SK-N-MC (cell line): Measurements from ENCODE around the gene C1orf122.

Experiments
- DNase-seq: peaks from one replicate; pipeline ENCODE4 v3.0.0-alpha.2; 2011; ENCODE audit warnings: low read depth, low spot score
- H3K27ac ChIP-seq: fragments of 200-600 bp; sonication (generic); 2 replicates; pipeline ENCODE4 v1.5.1; 2016; ENCODE audit warnings: mixed run types
- H3K36me3 ChIP-seq: fragments of 200-600 bp; sonication (generic); 2 replicates; pipeline ENCODE4 v1.6.1; 2017; ENCODE audit warnings: antibody characterized with exemption, low read length, mixed read lengths; ENCODE audit not compliant: insufficient read depth
- H3K4me3 ChIP-seq: fragments of 200-600 bp; sonication (generic); 2 replicates; pipeline ENCODE4 v1.5.1; 2016
- H3K9ac ChIP-seq: fragments of 200-600 bp; sonication (generic); 2 replicates; pipeline ENCODE4 v1.8.0; 2017; ENCODE audit warnings: mixed run types, mixed read lengths; ENCODE audit not compliant: insufficient read length
- H3K9me3 ChIP-seq: fragments of 200-600 bp; sonication (generic); 2 replicates; pipeline ENCODE4 v1.6.1; 2017; ENCODE audit warnings: low read depth, mild to moderate bottlenecking, antibody characterized with exemption, low read length, moderate library complexity, mixed read lengths
- EZH2 ChIP-seq: fragments of 200-600 bp; sonication (generic); IDR thresholded peaks from one replicate; pipeline ENCODE4 v1.6.1; 2017; ENCODE audit warnings: antibody characterized with exemption
- FOXP2 ChIP-seq: optimal IDR thresholded peaks from 2 replicates; pipeline ENCODE3; 2011; ENCODE audit warnings: mild to moderate bottlenecking, moderate library complexity; ENCODE audit not compliant: insufficient read depth; ENCODE audit errors: extremely low read length, control extremely low read depth
- POLR2AphosphoS5 ChIP-seq: IDR thresholded peaks from 2 replicates; pipeline ENCODE4 v1.6.1; 2012; ENCODE audit warnings: mild to moderate bottlenecking, low read depth, low read length, borderline replicate concordance

The C1orf122 gene

DNA sequence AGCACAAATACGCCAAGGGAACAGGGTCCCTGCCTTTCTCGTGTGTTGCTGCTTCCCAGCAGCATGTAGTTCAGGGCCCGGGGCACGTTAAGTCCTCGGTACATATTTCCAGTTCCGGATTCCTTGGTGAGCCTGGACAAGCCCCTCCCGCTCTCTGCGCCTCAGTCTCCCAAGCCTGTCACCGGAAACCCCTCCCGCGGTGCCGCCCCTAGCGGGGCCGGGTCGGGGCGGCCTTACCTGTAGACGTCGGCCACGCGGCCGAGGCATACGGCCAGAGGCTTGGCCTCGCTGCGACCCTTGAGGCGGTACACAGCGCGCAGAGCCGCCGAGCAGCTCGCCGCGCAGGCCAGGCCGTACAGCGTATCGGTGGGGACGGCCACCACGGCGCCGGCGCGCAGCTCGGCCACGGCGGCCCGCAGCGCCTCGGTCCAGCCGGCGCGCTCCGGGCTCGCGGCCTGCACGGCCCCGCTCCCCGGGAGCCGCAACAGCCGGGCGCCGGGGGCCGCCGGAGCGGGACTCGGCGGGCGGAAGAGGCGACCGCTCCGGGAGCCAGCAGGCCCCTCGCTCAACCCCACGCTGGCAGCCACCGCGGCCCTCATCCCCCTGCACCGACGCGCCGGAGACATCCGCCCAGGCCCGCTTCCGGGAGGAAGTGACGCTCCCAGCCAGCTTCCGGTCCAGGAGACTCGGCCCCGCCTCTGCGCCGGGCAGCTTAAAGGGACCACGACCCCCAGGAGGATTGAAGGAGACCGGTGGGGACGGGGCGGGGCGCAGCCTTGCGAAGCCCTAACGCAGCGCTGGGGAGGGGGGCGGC, at the start of gene C1orf122, which contains the start of gene YRDC:
Gene C1orf122 (plus strand): TSS at position 236 of the 814 bp plus-strand sequence. CDS start 615 bp downstream, outside the sequence.
Gene YRDC (minus strand): TSS at position 654 of the 814 bp plus-strand sequence. CDS start 28 bp downstream, at position 626.
- Histone ChIP-seq H3K9me3 (no peaks in the 10 kb centered on the region), H3K4me3 (peak within 1 kb of the TSS; percentile 83), H3K27ac (no peak within 1 kb of the TSS), H3K36me3 (peaks cover 42% of the 10 kb centered on the region), H3K9ac (peak within 1 kb of the TSS; percentile 85)
- peak; percentile 35 for DNase-seq
- peak; percentile 82 for TF ChIP-seq POLR2AphosphoS5
- no peak for TF ChIP-seq EZH2
- TF ChIP-seq FOXP2: peak; percentile 61

GRCh38 chr1:37759451-37759850, 48.1 kb upstream of the C1orf122 start:
- Histone ChIP-seq H3K9me3 (no peaks in the 10 kb centered on the region), H3K4me3 (no peak overlapping the region), H3K9ac (no peak overlapping the region), H3K36me3 (no peaks in the 10 kb centered on the region), H3K27ac (no peak overlapping the region)
- TF ChIP-seq FOXP2: no peak
- no peak for TF ChIP-seq POLR2AphosphoS5
- TF ChIP-seq EZH2: no peak
- DNase-seq: no peak

DNA sequence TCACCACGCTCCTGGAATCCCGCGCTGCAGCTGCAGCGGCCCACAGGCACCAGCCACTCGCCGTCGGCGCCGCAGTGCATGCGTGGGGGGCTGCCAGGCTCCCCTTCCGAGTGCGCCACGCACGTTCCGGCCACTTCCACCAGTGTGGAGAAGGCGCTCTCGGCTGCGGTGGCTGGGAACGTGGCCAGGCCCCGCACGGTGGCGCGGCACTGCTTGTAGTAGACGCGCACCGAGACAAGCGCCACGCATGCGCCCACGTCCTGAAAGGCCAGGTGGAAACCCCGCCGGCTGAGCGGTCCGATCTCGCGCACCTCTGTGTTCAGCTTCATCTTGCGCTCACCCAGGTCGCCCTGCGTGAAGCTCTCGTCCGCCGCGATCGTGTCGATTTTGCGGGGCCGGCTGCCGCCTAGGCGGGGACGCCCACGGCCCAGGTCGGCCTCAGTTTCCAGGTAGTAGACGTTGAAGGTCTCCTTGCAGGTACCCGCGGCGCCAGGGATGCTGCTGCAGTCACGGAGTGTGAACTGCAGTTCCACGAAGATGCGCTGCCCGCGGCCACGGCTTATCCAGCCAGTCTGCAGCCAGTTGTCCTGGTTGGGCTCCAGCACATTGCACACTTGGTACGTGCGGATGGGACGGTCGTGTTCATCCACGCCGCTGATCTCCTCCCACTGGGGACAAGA, 46.0 kb upstream of the C1orf122 start:
- Histone ChIP-seq H3K9me3 (no peaks in the 10 kb centered on the region), H3K36me3 (no peaks in the 10 kb centered on the region), H3K9ac (no peak overlapping the region), H3K27ac (no peak overlapping the region), H3K4me3 (no peak overlapping the region)
- no peak for TF ChIP-seq EZH2
- TF ChIP-seq FOXP2: no peak
- TF ChIP-seq POLR2AphosphoS5: no peak
- no peak for DNase-seq

DNA sequence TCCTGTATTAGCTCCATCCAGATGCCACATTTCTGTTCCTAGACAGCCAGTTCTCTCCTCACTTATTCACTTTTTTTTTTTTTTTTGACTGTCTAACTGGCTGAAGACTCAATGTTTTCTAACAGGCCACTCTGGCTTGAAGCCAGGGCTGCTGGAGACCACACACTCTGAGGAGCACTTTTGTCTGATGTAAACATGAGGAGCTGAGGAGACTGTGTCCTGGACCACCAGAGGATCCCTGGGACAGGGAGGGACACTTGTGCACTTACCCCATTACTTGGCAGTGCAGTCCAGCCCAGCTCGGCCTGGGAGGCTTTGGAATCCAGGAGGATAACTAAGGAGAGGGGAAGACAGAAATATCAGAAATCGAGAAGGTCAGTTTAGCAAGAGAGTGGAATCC, 45.1 kb upstream of the C1orf122 start:
- H3K4me3 ChIP-seq: no peak overlapping the region
- H3K36me3 ChIP-seq: no peaks in the 10 kb centered on the region
- no peak for DNase-seq
- no peak overlapping the region for H3K27ac ChIP-seq
- no peak overlapping the region for H3K9ac ChIP-seq
- no peak for TF ChIP-seq FOXP2
- no peak for TF ChIP-seq POLR2AphosphoS5
- no peak for TF ChIP-seq EZH2
- H3K9me3 ChIP-seq: no peaks in the 10 kb centered on the region

DNA sequence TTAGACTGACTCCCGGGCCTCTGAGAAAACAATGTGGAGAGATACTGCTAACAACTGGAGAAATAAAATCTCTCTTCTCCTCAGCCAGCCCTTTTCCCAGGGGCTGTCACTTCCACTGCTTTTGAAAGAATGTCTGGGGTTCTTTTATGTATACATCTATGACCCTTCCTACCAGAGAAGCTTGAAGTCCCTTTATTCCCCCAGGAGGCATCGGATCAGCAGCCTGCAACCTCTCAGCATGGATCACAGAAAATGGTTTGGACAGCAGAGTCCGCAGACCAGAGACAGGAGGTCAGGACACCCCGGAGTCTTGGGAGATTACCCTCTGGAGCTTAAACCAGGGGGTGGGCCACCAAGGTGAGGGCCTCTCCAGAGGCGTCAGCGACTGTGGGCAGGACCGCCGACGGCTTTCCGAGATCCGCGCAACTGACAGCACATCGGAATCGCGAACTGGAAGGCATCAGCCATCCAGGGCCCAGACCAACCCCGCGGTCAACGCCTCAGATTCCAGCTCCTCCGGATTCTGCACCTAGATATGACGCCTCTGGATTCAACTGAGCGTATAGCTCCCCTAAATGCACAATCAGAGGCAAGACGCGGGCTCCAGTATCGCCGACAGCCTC, 43.7 kb upstream of the C1orf122 start:
- no peak for DNase-seq
- Histone ChIP-seq H3K36me3 (no peaks in the 10 kb centered on the region), H3K27ac (no peak overlapping the region), H3K9me3 (no peaks in the 10 kb centered on the region), H3K9ac (no peak overlapping the region), H3K4me3 (no peak overlapping the region)
- TF ChIP-seq EZH2 (no peak), POLR2AphosphoS5 (no peak), FOXP2 (no peak)

- Histone ChIP-seq H3K4me3 (no peak overlapping the region), H3K36me3 (no peaks in the 10 kb centered on the region), H3K9ac (no peak overlapping the region), H3K27ac (no peak overlapping the region), H3K9me3 (no peaks in the 10 kb centered on the region)
- TF ChIP-seq POLR2AphosphoS5 (no peak), FOXP2 (no peak)
- DNase-seq: no peak
Observed at GRCh38 chr1:37764414-37764825, 43.2 kb upstream of the C1orf122 start.

- no peak within 1 kb of the TSS for H3K9ac ChIP-seq
- no peaks in the 10 kb centered on the region for H3K9me3 ChIP-seq
- H3K36me3 ChIP-seq: no peaks in the 10 kb centered on the region
- no peak within 1 kb of the TSS for H3K27ac ChIP-seq
- TF ChIP-seq FOXP2: no peak
- TF ChIP-seq EZH2: no peak
- TF ChIP-seq POLR2AphosphoS5: no peak
- no peak for DNase-seq
- H3K4me3 ChIP-seq: no peak within 1 kb of the TSS
Observed at GRCh38 chr1:37764888-37765441, 42.6 kb upstream of the C1orf122 start, which contains the start of gene EPHA10. Gene EPHA10 (minus strand): TSS chr1:37765120. CDS start chr1:37765066, 54 bp downstream.

GRCh38 chr1:37765916-37766664, 41.5 kb upstream of the C1orf122 start:
- no peaks in the 10 kb centered on the region for H3K36me3 ChIP-seq
- no peak overlapping the region for H3K4me3 ChIP-seq
- no peaks in the 10 kb centered on the region for H3K9me3 ChIP-seq
- no peak overlapping the region for H3K9ac ChIP-seq
- no peak for TF ChIP-seq EZH2
- no peak for TF ChIP-seq POLR2AphosphoS5
- TF ChIP-seq FOXP2: no peak
- no peak overlapping the region for H3K27ac ChIP-seq
- no peak for DNase-seq
